Dedifferentiated amniotic fluid mesenchymal stem cell (primary cell): Measurements from ENCODE around the gene NPTX2.

ENCODE experiments used
- DNase-seq: peaks from one replicate; pipeline ENCODE4 v3.0.0-alpha.2; 2016; ENCODE audit errors: extremely low spot score

NPTX2 gene

GRCh38 chr7:98654524-98655272, 37.6 kb downstream of the NPTX2 start:
- DNase-seq = no peak

DNA sequence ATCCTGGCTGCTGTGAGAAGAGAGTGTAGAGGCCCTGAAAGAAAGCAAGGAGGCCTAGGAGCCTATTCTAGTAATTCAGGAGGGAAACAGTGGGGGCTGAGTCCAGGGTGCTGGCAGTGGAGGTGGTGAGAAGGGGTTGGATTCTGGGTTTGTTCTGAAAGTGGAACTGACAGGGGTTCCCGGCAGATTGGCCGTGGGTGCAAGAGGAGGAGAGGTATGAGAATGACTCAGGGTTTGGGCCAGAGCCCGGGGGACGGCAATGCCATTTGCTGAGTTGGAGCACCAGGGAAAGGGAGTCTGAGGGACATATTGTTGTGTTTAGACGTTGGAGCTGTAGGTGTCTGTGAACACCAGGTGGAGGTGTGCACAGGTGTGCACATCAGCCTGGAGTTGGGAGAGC, 38.5 kb downstream of the NPTX2 start:
- DNase-seq = no peak

DNA sequence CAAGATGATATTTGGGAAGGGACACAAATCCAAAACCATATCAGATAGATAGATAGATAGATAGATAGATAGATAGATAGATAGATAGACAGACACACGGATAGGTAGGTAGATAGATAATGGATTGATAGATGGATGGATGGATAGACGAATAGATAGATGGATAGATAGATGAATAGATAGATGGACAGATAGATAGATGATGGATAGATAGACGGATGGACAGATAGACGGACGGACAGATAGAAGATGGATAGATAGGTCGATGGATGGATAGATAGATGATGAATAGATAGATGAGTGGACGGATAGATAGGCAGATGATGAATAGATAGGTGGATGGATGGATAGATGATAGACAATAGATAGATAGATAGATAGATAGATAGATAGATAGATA, 39.8 kb downstream of the NPTX2 start:
- DNase-seq = no peak

GRCh38 chr7:98657736-98658135, 40.7 kb downstream of the NPTX2 start:
- no peak for DNase-seq

GRCh38 chr7:98659756-98660155, 42.7 kb downstream of the NPTX2 start:
- no peak for DNase-seq

DNA sequence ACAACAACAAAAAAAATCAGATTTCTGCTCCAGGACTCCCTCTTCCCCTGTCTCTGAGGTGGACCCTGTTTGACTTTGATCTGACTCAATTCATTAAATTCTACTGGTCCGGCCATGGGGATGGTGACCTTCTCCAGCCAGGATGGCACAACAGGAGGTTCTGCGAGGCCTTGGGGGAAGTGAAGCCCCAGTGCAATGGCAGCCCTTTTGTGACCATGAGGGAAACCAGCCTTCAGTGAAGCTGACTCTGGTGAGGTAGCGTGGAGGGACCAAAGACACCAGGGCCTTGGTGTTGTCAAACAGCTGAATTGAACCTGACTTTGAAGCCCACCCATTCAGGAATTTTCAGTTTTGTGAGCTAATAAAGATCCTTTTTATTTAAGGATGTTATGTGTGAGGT, 44.5 kb downstream of the NPTX2 start:
- DNase-seq = no peak

DNA sequence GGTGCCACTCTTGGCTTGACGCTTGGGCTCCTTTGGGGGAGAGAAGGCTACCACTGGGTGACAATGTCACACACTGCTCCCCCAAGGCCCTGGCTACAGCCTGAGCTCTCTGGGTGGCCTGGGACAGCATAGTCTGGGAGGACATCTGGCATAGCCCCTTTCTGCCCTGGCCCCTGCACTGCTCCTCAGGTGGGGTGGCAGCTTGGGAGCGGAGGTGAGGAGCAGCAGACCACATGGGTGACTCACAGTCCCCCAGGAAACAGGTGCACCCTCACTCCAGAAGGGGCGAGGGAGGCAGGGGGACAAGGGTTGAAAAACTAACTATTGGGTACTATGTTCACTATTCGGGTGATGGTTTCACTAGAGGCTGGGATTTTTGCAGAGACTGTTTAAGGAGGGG, 45.2 kb downstream of the NPTX2 start:
- no peak for DNase-seq

GRCh38 chr7:98664882-98665281, 47.8 kb downstream of the NPTX2 start:
- DNase-seq = no peak

DNA sequence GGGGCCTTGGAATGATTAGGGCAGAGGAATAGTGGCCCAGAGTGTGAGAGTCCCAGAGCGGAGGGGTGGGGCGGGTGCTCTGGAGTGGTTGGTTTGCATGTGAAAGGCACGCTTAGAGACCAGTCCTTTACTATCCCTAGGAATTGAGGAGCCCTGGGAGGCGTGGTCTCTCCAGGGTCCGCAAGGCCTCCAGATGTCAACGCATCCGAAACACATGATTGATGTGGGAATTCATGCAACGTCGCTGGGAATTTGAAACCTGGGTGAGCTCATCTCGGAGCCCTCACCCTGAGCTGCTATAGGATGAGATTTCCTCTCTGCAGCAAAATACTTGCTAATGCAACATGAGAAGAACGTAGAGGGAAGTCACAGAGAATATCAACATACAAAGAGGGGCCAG, 51.2 kb downstream of the NPTX2 start:
- DNase-seq = no peak

DNA sequence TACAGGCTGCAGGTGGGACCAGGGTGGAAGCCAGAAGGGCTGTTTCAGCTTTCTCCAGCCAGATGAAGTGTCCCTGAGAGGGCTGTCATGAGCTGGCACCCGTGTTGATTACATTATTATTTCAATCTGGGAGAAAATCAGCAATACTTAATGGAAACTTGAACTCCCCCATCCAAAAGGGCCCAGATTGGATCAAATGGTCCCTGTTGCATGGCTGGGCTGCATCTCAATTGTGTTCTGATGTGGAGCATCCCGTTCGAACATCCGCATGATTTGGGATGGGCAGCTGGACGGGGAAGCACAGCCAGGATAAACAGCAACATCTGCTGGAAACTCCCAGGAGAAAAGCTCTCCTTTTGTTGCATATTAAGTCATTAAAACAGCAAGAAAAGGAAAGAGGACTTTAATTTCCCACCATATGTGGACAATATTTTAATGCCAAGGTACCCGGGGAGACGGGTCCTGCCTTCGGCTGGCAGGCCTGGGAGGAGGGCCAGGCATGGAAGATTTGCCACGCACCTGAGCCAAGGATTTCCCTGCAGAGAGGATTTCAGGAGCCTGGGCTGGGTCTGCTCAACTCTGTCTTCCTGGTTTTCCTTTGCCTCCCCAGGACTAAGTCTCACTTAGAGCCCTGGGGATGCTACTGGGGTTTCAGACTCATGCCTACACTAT, 52.4 kb downstream of the NPTX2 start:
- DNase-seq = no peak

- no peak for DNase-seq
Observed at GRCh38 chr7:98670186-98670585, 53.1 kb downstream of the NPTX2 start.

GRCh38 chr7:98671733-98672331, 54.7 kb downstream of the NPTX2 start:
- no peak for DNase-seq

DNA sequence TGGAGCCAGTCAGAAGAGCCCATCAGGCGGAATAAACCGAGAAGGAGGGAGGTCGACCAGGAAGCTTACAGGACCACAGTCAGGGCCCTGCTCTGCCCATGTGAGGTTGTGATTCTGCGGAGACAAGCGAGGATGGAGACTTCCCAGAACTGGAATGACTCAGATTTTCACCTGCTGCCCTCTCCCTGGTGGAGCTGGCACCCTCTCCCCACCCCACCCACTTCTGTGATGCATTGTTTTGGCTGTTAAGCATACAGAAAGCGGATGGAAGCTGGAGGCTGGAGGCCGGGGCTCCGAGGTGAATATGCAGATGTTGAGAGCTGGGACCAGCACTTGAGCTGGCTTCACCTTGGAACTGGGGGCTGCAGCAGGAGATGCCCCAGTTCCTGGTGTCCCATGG, 57.4 kb downstream of the NPTX2 start:
- no peak for DNase-seq

GRCh38 chr7:98674881-98675280, 57.8 kb downstream of the NPTX2 start:
- no peak for DNase-seq

- no peak for DNase-seq
Observed at GRCh38 chr7:98678215-98678614, 61.1 kb downstream of the NPTX2 start.
